ENCODE results near the gene FAM163B. TPM values are rescaled to one million over a fixed set of nuclear protein-coding genes. Genes with fewer than 3 reads are reported as not detected.

Gene FAM163B
- total RNA-seq, 3 donors from 2014 or later (not counting 1 experiment from before 2014, with no cell fraction given), result not detected

GRCh38 chr9:133534346-133535291 lies 74.6 kb downstream of the FAM163B start, which contains the start of gene ADAMTSL2:
TSS of gene ADAMTSL2 (plus strand) at chr9:133534704. CDS start at chr9:133536713, 2,009 bp downstream.
- Histone ChIP-seq H3K27ac (ENCODE audit: low read length) (no peak within 1 kb of the TSS), H3K36me3 (ENCODE audit: control insufficient read depth, insufficient read depth, low read length) (no peaks in the 10 kb centered on the region), H3K4me3 (ENCODE audit: low read length) (no peak within 1 kb of the TSS), H3K27me3 (ENCODE audit: control insufficient read depth, insufficient read depth, low read length) (peaks cover 20% of the 10 kb centered on the region), H3K4me1 (ENCODE audit: control insufficient read depth, insufficient read depth, low read length) (peaks cover 24% of the 10 kb centered on the region), H3K9me3 (ENCODE audit: control insufficient read depth, insufficient read depth, low read length) (no peaks in the 10 kb centered on the region)
- TF ChIP-seq CTCF (IDR thresholded peaks at IDR 0.05), result no peak
- intact Hi-C loops (cut with micrococcal nuclease), result no loop called here
- 5% methylated on average over 70 of the region's 70 CpGs for WGBS (ENCODE audit: insufficient coverage)
- Mint-ChIP-seq H3K27me3 (ENCODE audit: low read depth in 2 of 2) (peaks cover 19 to 21% of the 10 kb centered on the region in 2 donors), H3K4me1 (peaks cover 0 to 4% of the 10 kb centered on the region in 2 donors), H3K4me3 (no peak within 1 kb of the TSS), H3K36me3 (no peaks in the 10 kb centered on the region), H3K27ac (no peak within 1 kb of the TSS), H3K9me3 (no peaks in the 10 kb centered on the region)
- peak in 2 of 3 donors; percentile 38 for ATAC-seq
- peak in 1 of 2 donors; percentile 78 for DNase-seq

GRCh38 chr9:133533857-133534256 lies 75.3 kb downstream of the FAM163B start:
- intact Hi-C loops (cut with micrococcal nuclease), result no loop called here
- H3K9me3 Mint-ChIP-seq, result no peaks in the 10 kb centered on the region
- peak in 1 of 2 donors; percentile 21 for DNase-seq
- Histone ChIP-seq H3K27me3 (ENCODE audit: control insufficient read depth, insufficient read depth, low read length) (peaks cover 16% of the 10 kb centered on the region), H3K9me3 (ENCODE audit: control insufficient read depth, insufficient read depth, low read length) (no peaks in the 10 kb centered on the region), H3K4me3 (ENCODE audit: low read length) (no peak overlapping the region), H3K36me3 (ENCODE audit: control insufficient read depth, insufficient read depth, low read length) (no peaks in the 10 kb centered on the region), H3K27ac (ENCODE audit: low read length) (no peak overlapping the region), H3K4me1 (ENCODE audit: control insufficient read depth, insufficient read depth, low read length) (peaks cover 18% of the 10 kb centered on the region)
- H3K27me3 Mint-ChIP-seq (ENCODE audit: low read depth in 2 of 2), result peaks cover 14 to 15% of the 10 kb centered on the region in 2 donors
- H3K4me3 Mint-ChIP-seq, result no peak overlapping the region
- no peak overlapping the region for H3K27ac Mint-ChIP-seq
- H3K36me3 Mint-ChIP-seq, result no peaks in the 10 kb centered on the region
- WGBS (ENCODE audit: insufficient coverage), result 50% methylated on average over 9 of the region's 9 CpGs
- no peak for TF ChIP-seq CTCF (IDR thresholded peaks at IDR 0.05)
- H3K4me1 Mint-ChIP-seq, result peaks cover 0 to 4% of the 10 kb centered on the region in 2 donors
- ATAC-seq, result no peak

GRCh38 chr9:133532937-133533668 lies 76.1 kb downstream of the FAM163B start:
- 45% methylated on average over 20 of the region's 20 CpGs for WGBS (ENCODE audit: insufficient coverage)
- DNase-seq (peak; percentile 39 to 81), ATAC-seq (peak; percentile 51 to 77 (median 55))
- Mint-ChIP-seq H3K27me3 (ENCODE audit: low read depth in 2 of 2) (peaks cover 12 to 14% of the 10 kb centered on the region in 2 donors), H3K4me1 (peaks cover 0 to 4% of the 10 kb centered on the region in 2 donors), H3K4me3 (no peak overlapping the region), H3K27ac (no peak overlapping the region), H3K36me3 (no peaks in the 10 kb centered on the region), H3K9me3 (no peaks in the 10 kb centered on the region)
- H3K27ac ChIP-seq (ENCODE audit: low read length), result no peak overlapping the region
- intact Hi-C loops (cut with micrococcal nuclease), result no loop called here
- H3K27me3 ChIP-seq (ENCODE audit: control insufficient read depth, insufficient read depth, low read length), result peaks cover 14% of the 10 kb centered on the region
- H3K4me3 ChIP-seq (ENCODE audit: low read length), result no peak overlapping the region
- peaks cover 17% of the 10 kb centered on the region for H3K4me1 ChIP-seq (ENCODE audit: control insufficient read depth, insufficient read depth, low read length)
- no peak for TF ChIP-seq CTCF (IDR thresholded peaks at IDR 0.05)
- no peaks in the 10 kb centered on the region for H3K9me3 ChIP-seq (ENCODE audit: control insufficient read depth, insufficient read depth, low read length)
- no peaks in the 10 kb centered on the region for H3K36me3 ChIP-seq (ENCODE audit: control insufficient read depth, insufficient read depth, low read length)
